H7 (cell line): ENCODE measurements around the gene GUCY2F. TPM values are rescaled to one million over a fixed set of nuclear protein-coding genes. Genes with fewer than 3 reads are reported as not detected.
A peak's percentile ranks its signal among the peaks of the same experiment; 100 is the strongest.

Source experiments
- DNase-seq: peaks from one replicate; pipeline ENCODE4 v3.0.0; 2012
- H3K27me3 ChIP-seq: 2 replicates; pipeline ENCODE4 v1.6.0; 2011; ENCODE audit warnings: mild to moderate bottlenecking, low read length; ENCODE audit not compliant: control insufficient read depth, insufficient read depth
- H3K36me3 ChIP-seq: replicated peaks from 2 replicates; pipeline ENCODE4 v1.5.1; 2011; ENCODE audit warnings: low read length; ENCODE audit not compliant: control insufficient read depth, insufficient read depth
- H3K4me3 ChIP-seq: 2 replicates; pipeline ENCODE4 v1.5.1; 2011; ENCODE audit warnings: low read depth, mild to moderate bottlenecking, control low read depth, low read length, moderate library complexity; ENCODE audit not compliant: insufficient read depth
- total RNA-seq: library from RNA; depleted of rRNA; stranded (reverse); fragments of >200 nt; shearing (Covaris generic); gene quantifications from 2 replicates; pipeline ENCODE4 v1.2.3, GENCODE V29; 2014

Gene GUCY2F
- total RNA-seq, 1 experiment from 2014 or later, result 0.03 TPM

- Histone ChIP-seq H3K36me3 (no peaks in the 10 kb centered on the region), H3K27me3 (no peaks in the 10 kb centered on the region), H3K4me3 (no peak overlapping the region)
- no peak for DNase-seq
These were observed 33.5 kb downstream of the GUCY2F start for GRCh38 chrX:109448282-109448938.

GRCh38 chrX:109441266-109441665, 40.6 kb downstream of the GUCY2F start:
- H3K4me3 ChIP-seq, result no peak overlapping the region
- no peaks in the 10 kb centered on the region for H3K27me3 ChIP-seq
- H3K36me3 ChIP-seq, result no peaks in the 10 kb centered on the region
- DNase-seq, result no peak

GRCh38 chrX:109440475-109440874, 41.4 kb downstream of the GUCY2F start:
- Histone ChIP-seq H3K4me3 (no peak overlapping the region), H3K36me3 (no peaks in the 10 kb centered on the region), H3K27me3 (no peaks in the 10 kb centered on the region)
- no peak for DNase-seq

GRCh38 chrX:109409181-109409580, 72.7 kb downstream of the GUCY2F start:
- DNase-seq, result no peak
- H3K27me3 ChIP-seq, result no peaks in the 10 kb centered on the region

GRCh38 chrX:109403922-109404321, 78.0 kb downstream of the GUCY2F start:
- no peak for DNase-seq
- no peak overlapping the region for H3K4me3 ChIP-seq
- H3K27me3 ChIP-seq, result no peaks in the 10 kb centered on the region
- H3K36me3 ChIP-seq, result no peaks in the 10 kb centered on the region

More at GRCh38 chrX:109409181-109409580, 72.7 kb downstream of the GUCY2F start:
- Histone ChIP-seq H3K4me3 (no peak overlapping the region), H3K36me3 (no peaks in the 10 kb centered on the region)

- DNase-seq, result no peak
- Histone ChIP-seq H3K27me3 (no peaks in the 10 kb centered on the region), H3K36me3 (no peaks in the 10 kb centered on the region), H3K4me3 (no peak overlapping the region)
These were observed 82.1 kb downstream of the GUCY2F start for GRCh38 chrX:109399831-109400230.

GRCh38 chrX:109398833-109399232, 83.1 kb downstream of the GUCY2F start:
- no peak overlapping the region for H3K4me3 ChIP-seq
- no peaks in the 10 kb centered on the region for H3K36me3 ChIP-seq
- H3K27me3 ChIP-seq, result no peaks in the 10 kb centered on the region
- no peak for DNase-seq

- no peak for DNase-seq
- Histone ChIP-seq H3K4me3 (no peak overlapping the region), H3K27me3 (no peaks in the 10 kb centered on the region), H3K36me3 (no peaks in the 10 kb centered on the region)
These were observed 83.8 kb downstream of the GUCY2F start for GRCh38 chrX:109398061-109398460.

GRCh38 chrX:109393859-109394258, 88.0 kb downstream of the GUCY2F start:
- DNase-seq, result peak; percentile 19
- Histone ChIP-seq H3K36me3 (no peaks in the 10 kb centered on the region), H3K27me3 (no peaks in the 10 kb centered on the region), H3K4me3 (no peak overlapping the region)

GRCh38 chrX:109392895-109393294, 89.0 kb downstream of the GUCY2F start:
- Histone ChIP-seq H3K4me3 (no peak overlapping the region), H3K36me3 (no peaks in the 10 kb centered on the region), H3K27me3 (no peaks in the 10 kb centered on the region)
- DNase-seq, result no peak

- Histone ChIP-seq H3K27me3 (no peaks in the 10 kb centered on the region), H3K36me3 (no peaks in the 10 kb centered on the region), H3K4me3 (no peak overlapping the region)
- no peak for DNase-seq
These were observed 91.3 kb downstream of the GUCY2F start for GRCh38 chrX:109390556-109390955.

GRCh38 chrX:109389917-109390316, 92.0 kb downstream of the GUCY2F start:
- Histone ChIP-seq H3K36me3 (no peaks in the 10 kb centered on the region), H3K4me3 (no peak overlapping the region), H3K27me3 (no peaks in the 10 kb centered on the region)
- no peak for DNase-seq

GRCh38 chrX:109384699-109385098, 97.2 kb downstream of the GUCY2F start:
- Histone ChIP-seq H3K36me3 (no peaks in the 10 kb centered on the region), H3K4me3 (no peak overlapping the region), H3K27me3 (no peaks in the 10 kb centered on the region)
- no peak for DNase-seq

GRCh38 chrX:109382332-109382731, 99.6 kb downstream of the GUCY2F start:
- DNase-seq, result no peak
- Histone ChIP-seq H3K27me3 (no peaks in the 10 kb centered on the region), H3K36me3 (no peaks in the 10 kb centered on the region), H3K4me3 (no peak overlapping the region)

GRCh38 chrX:109378281-109378680, 103.6 kb downstream of the GUCY2F start:
- DNase-seq, result no peak
- H3K4me3 ChIP-seq, result no peak overlapping the region
- H3K27me3 ChIP-seq, result no peaks in the 10 kb centered on the region

More at GRCh38 chrX:109378281-109378680, 103.6 kb downstream of the GUCY2F start:
- no peaks in the 10 kb centered on the region for H3K36me3 ChIP-seq
